Measurements from ENCODE around the gene AFF3. TPM values are rescaled to one million over a fixed set of nuclear protein-coding genes. Genes with fewer than 3 reads are reported as not detected.

AFF3 gene
- total and polyA plus RNA-seq, 2 of the 8 experiments (the other 6 are each of a cell fraction or from before 2014, with no cell fraction given), result 0.27 to 3.0 TPM

GRCh38 chr2:99722476-99722875 is 419.9 kb downstream of the AFF3 start:
- H3K18ac ChIP-seq (ENCODE audit: extremely low read depth, low read length), result no peak overlapping the region
- no peak overlapping the region for H3K23ac ChIP-seq (ENCODE audit: insufficient read length)
- DNase-seq (ENCODE audit: low read depth in 1 of 2, low spot score in 2 of 2) (no peak), FAIRE-seq (no peak)
- H2BK20ac ChIP-seq (ENCODE audit: low read length), result no peak overlapping the region
- H2BK120ac ChIP-seq (replicated peaks; ENCODE audit: low read depth, low read length), result no peak overlapping the region
- H3K14ac ChIP-seq (ENCODE audit: insufficient read length), result no peak overlapping the region
- CTCF ChIA-PET (ENCODE audit: partially characterized antibody), result interaction anchor here (0.6 kb wide), 1 partner anchor 1780 kb away, joined by 3 read pairs; no protein-coding TSS in a partner anchor
- H3K79me1 ChIP-seq (ENCODE audit: low read depth, low read length), result no peaks in the 10 kb centered on the region
- no peak overlapping the region for H3K4me3 ChIP-seq (ENCODE audit: extremely low read depth in 1 of 4, insufficient read depth in 2 of 4, low read depth in 3 of 4, low read length in 4 of 4)
- no peak overlapping the region for H4K8ac ChIP-seq (ENCODE audit: extremely low read depth, insufficient read depth, low read length)
- no peaks in the 10 kb centered on the region for H3K27me3 ChIP-seq (replicated peaks in 1 of 4; ENCODE audit: control insufficient read depth in 3 of 4, extremely low read depth in 1 of 4, insufficient read depth in 3 of 4, low read length in 3 of 4)
- no peak overlapping the region for H2BK12ac ChIP-seq (ENCODE audit: low read depth, low read length)
- no peak overlapping the region for H3K4me2 ChIP-seq (ENCODE audit: insufficient read depth in 1 of 2, low read depth in 2 of 2, low read length in 2 of 2)
- H3K36me3 ChIP-seq (ENCODE audit: control insufficient read depth in 2 of 4, insufficient read depth in 4 of 4, low read length in 3 of 4), result no peaks in the 10 kb centered on the region
- H3K4ac ChIP-seq (replicated peaks; ENCODE audit: insufficient read length, low read depth, low read length), result no peak overlapping the region
- POLR2A ChIA-PET (ENCODE audit: partially characterized antibody), result no interaction called here
- no peak overlapping the region for H4K5ac ChIP-seq (ENCODE audit: insufficient read length, low read depth, low read length)
- H3K27ac ChIP-seq (ENCODE audit: low read depth, low read length), result no peak overlapping the region
- peaks cover 0 to 3% of the 10 kb centered on the region in 2 experiments; a peak in 1 of 4 replicates for H3K9me3 ChIP-seq (ENCODE audit: insufficient read depth in 2 of 2, low read depth in 1 of 2, low read length in 1 of 2)
- TF ChIP-seq RBBP5 (IDR thresholded peaks at IDR 0.05; ENCODE audit: borderline replicate concordance, low read depth, low read length) (no peak), NANOG (IDR thresholded peaks at IDR 0.05; ENCODE audit: insufficient read depth, low read depth, low read length, poor library complexity, severe bottlenecking) (no peak), BCL11A (IDR thresholded peaks at IDR 0.05; ENCODE audit: low read depth in 2 of 2, low read length in 2 of 2) (no peak), TAF7 (optimal IDR thresholded peaks at IDR 0.05; ENCODE audit: borderline replicate concordance, low read depth, low read length) (no peak), EZH2 (IDR thresholded peaks at IDR 0.05; ENCODE audit: low read depth, low read length, severe bottlenecking) (no peak), PHF8 (conservative IDR thresholded peaks at IDR 0.05; ENCODE audit: low read depth, low read length) (no peak), ATF2 (IDR thresholded peaks at IDR 0.05; ENCODE audit: low read length) (no peak), CBX5 (IDR thresholded peaks at IDR 0.05; ENCODE audit: low read depth, low read length) (no peak), CEBPB (IDR thresholded peaks at IDR 0.05; ENCODE audit: low read depth, low read length) (no peak), CHD1 (IDR thresholded peaks at IDR 0.05; ENCODE audit: low read depth, low read length) (no peak), CBX8 (IDR thresholded peaks at IDR 0.05; ENCODE audit: borderline replicate concordance, low read depth, low read length) (no peak), POLR2AphosphoS5 (IDR thresholded peaks at IDR 0.05; ENCODE audit: low read depth, low read length) (no peak)
- H3K23me2 ChIP-seq (ENCODE audit: low read depth, low read length), result no peaks in the 10 kb centered on the region
- H3K56ac ChIP-seq (replicated peaks; ENCODE audit: insufficient read length, low read depth, low read length), result no peak overlapping the region
- WGBS, 2 experiments (ENCODE audit: extremely low coverage in 1 of 2, insufficient coverage in 1 of 2, insufficient read length in 1 of 2, insufficient replicate concordance in 2 of 2, low coverage in 1 of 2, low lambda C conversion rate in 2 of 2, missing lambda C conversion rate in 1 of 2), result 91% methylated on average over 2 of the region's 2 CpGs; no CpG with 5 or more reads in 1 of the 2 experiments
- no peak overlapping the region for H2BK5ac ChIP-seq (ENCODE audit: low read depth, low read length)
- no peaks in the 10 kb centered on the region for H3K79me2 ChIP-seq (ENCODE audit: control insufficient read depth in 1 of 2, insufficient read depth in 2 of 2, low read length in 2 of 2)
- no peak overlapping the region for H2AFZ ChIP-seq (ENCODE audit: low read length)
- H4K20me1 ChIP-seq (replicated peaks in 1 of 2; ENCODE audit: control insufficient read depth in 1 of 2, insufficient read depth in 2 of 2, low read length in 2 of 2), result no peaks in the 10 kb centered on the region
- no peak overlapping the region for H2AK5ac ChIP-seq (ENCODE audit: low read depth, low read length)
- H3K9ac ChIP-seq (replicated peaks in 1 of 4; ENCODE audit: extremely low read depth in 1 of 4, low read depth in 3 of 4, low read length in 3 of 4), result no peak overlapping the region
- no peaks in the 10 kb centered on the region for H3K4me1 ChIP-seq (replicated peaks in 1 of 4; ENCODE audit: control insufficient read depth in 3 of 4, insufficient read depth in 4 of 4, low read length in 3 of 4)
- H4K91ac ChIP-seq (replicated peaks; ENCODE audit: insufficient read length, low read length), result no peak overlapping the region
- H2BK15ac ChIP-seq (ENCODE audit: low read length), result no peak overlapping the region
